HepG2 (cell line): ENCODE data around the gene SCAF4. TPM values are rescaled to one million over a fixed set of nuclear protein-coding genes. Genes with fewer than 3 reads are reported as not detected.
"Not testable (repeated sequence)": the region's sequence is repeated elsewhere in the genome, so short reads cannot be mapped to it uniquely, and the experiment has no call there.

Experiments used
- ATAC-seq: fragments of 200-7000 bp; cut with Tn5 transposase; 3 replicates; pipeline ENCODE4 v1.9.1; 2020; ENCODE audit warnings: mild to moderate bottlenecking, moderate library complexity
- BruUV-seq: library from RNA; stranded (reverse); fragments of 400-500 nt; replicated peaks from 2 replicates; lab custom pipeline; 2021; lab: Mats Ljungman, UMichigan
- CTCF ChIA-PET: fragments of 300-600 bp; formaldehyde crosslinking; extraction: SDS; loops from one replicate; lab custom pipeline; 2021; ENCODE audit warnings: low total read pairs, inconsistent platforms, low intra/inter-chr PET ratio; lab: Yijun Ruan, JAX
- POLR2A ChIA-PET: fragments of 350-600 bp; sonication (Branson Sonifier 250); formaldehyde crosslinking; loops from one replicate; lab custom pipeline; 2020; ENCODE audit warnings: antibody characterized with exemption, inconsistent platforms; lab: Yijun Ruan, JAX
- DNase-seq: peaks from one replicate; pipeline ENCODE4 v3.0.0-alpha.2; 2015; ENCODE audit warnings: low spot score
- FAIRE-seq: peaks from 3 replicates; lab custom pipeline; 2011; peaks lifted over from hg19 to GRCh38; lab: Jason Lieb, UNC
- H2AFZ ChIP-seq: one replicate; pipeline ENCODE4 v1.6.1; 2011; ENCODE audit warnings: low read length, inconsistent platforms
- H3K27ac ChIP-seq: fragments of 300-600 bp; 3 replicates; pipeline ENCODE4 v1.8.0; 2011; ENCODE audit warnings: mixed run types, mild to moderate bottlenecking, mixed read lengths, low read length, inconsistent platforms; ENCODE audit not compliant: insufficient read depth; ENCODE audit errors: extremely low read length
- H3K27me3 ChIP-seq, 2 experiments: fragments of 200-600 bp in 1 of 2; 2 replicates in 1 of 2; 3 replicates in 1 of 2; pipeline versions ENCODE4 v1.6.0 to v1.8.0; 2011; ENCODE audit warnings: low read length in 2 of 2, mild to moderate bottlenecking in 2 of 2, moderate library complexity in 2 of 2, inconsistent platforms in 1 of 2; ENCODE audit not compliant: insufficient read depth in 2 of 2, control insufficient read depth in 1 of 2
- H3K36me3 ChIP-seq, 2 experiments: fragments of 200-600 bp in 1 of 2; replicated peaks in 1 of 2; 2 replicates in 1 of 2; 3 replicates in 1 of 2; pipeline versions ENCODE4 v1.5.1 to v1.8.0; 2011; ENCODE audit warnings: low read length in 2 of 2, inconsistent platforms in 1 of 2; ENCODE audit not compliant: insufficient read depth in 2 of 2, control insufficient read depth in 1 of 2
- H3K4me1 ChIP-seq: 2 replicates; pipeline ENCODE4 v1.5.1; 2012; ENCODE audit warnings: low read length, inconsistent platforms; ENCODE audit not compliant: insufficient read depth
- H3K4me2 ChIP-seq: 2 replicates; pipeline ENCODE4 v1.6.0; 2011; ENCODE audit warnings: low read depth, low read length, inconsistent platforms
- H3K4me3 ChIP-seq, 3 experiments: fragments of 200-600 bp in 1 of 3; sonication (generic), shearing (Covaris generic) in 1 of 3; replicated peaks in 1 of 3; 2 replicates each; pipeline ENCODE4 v1.5.1; 2011 to 2016; ENCODE audit warnings: low read length in 3 of 3, inconsistent platforms in 2 of 3, low read depth in 2 of 3, mild to moderate bottlenecking in 2 of 3, control low read depth in 1 of 3, mixed read lengths in 1 of 3; ENCODE audit not compliant: insufficient read depth in 1 of 3
- H3K79me2 ChIP-seq: one replicate; pipeline ENCODE4 v1.6.1; 2011; ENCODE audit warnings: low read length, inconsistent platforms; ENCODE audit not compliant: insufficient read depth
- H3K9ac ChIP-seq: 2 replicates; pipeline ENCODE4 v1.6.0; 2011; ENCODE audit warnings: mild to moderate bottlenecking, low read depth, low read length, inconsistent platforms; ENCODE audit not compliant: insufficient read depth
- H3K9me3 ChIP-seq: 2 replicates; pipeline ENCODE4 v1.5.1; 2012; ENCODE audit warnings: mild to moderate bottlenecking, low read length
- H4K20me1 ChIP-seq: 2 replicates; pipeline ENCODE4 v1.6.0; 2011; ENCODE audit warnings: inconsistent platforms, mild to moderate bottlenecking, low read length, moderate library complexity; ENCODE audit not compliant: insufficient read depth
- DBP ChIP-seq: sonication (generic); formaldehyde crosslinking; IDR thresholded peaks from 2 replicates; pipeline ENCODE4 v1.4.0; 2020; ENCODE audit warnings: missing genetic modification reagents; ENCODE audit errors: not compliant biosample characterization
- DRAP1 ChIP-seq: IDR thresholded peaks from 2 replicates; pipeline ENCODE4 v1.6.1; 2016; ENCODE audit warnings: missing genetic modification reagents, missing compliant biosample characterization
- FOSL1 ChIP-seq: sonication (generic); formaldehyde crosslinking; IDR thresholded peaks from 2 replicates; pipeline ENCODE4 v1.9.0; 2021; ENCODE audit warnings: missing genetic modification reagents, borderline replicate concordance
- GATA4 ChIP-seq: sonication (generic); IDR thresholded peaks from 2 replicates; pipeline ENCODE4 v1.6.1; 2016; ENCODE audit warnings: antibody characterized with exemption, low read depth, borderline replicate concordance
- MED13 ChIP-seq: sonication (generic); formaldehyde crosslinking; IDR thresholded peaks from 2 replicates; pipeline ENCODE4 v1.5.0; 2020; ENCODE audit warnings: missing genetic modification reagents
- NFE2L2 ChIP-seq: fragments of 150-350 bp; IDR thresholded peaks from 2 replicates; pipeline ENCODE4 v1.6.1; 2014; ENCODE audit warnings: low read length
- NR2F2 ChIP-seq: IDR thresholded peaks from 2 replicates; pipeline ENCODE4 v1.6.1; 2012; ENCODE audit warnings: low read depth, inconsistent platforms, borderline replicate concordance
- PHF21A ChIP-seq: sonication (generic); formaldehyde crosslinking; IDR thresholded peaks from 2 replicates; pipeline ENCODE4 v1.5.0; 2020; ENCODE audit warnings: mild to moderate bottlenecking, missing genetic modification reagents
- SIX1 ChIP-seq: sonication (generic); formaldehyde crosslinking; IDR thresholded peaks from 2 replicates; pipeline ENCODE4 v1.4.0; 2020; ENCODE audit warnings: missing genetic modification reagents, borderline replicate concordance
- USF2 ChIP-seq, 2 experiments: sonication (generic) in 1 of 2; formaldehyde crosslinking in 1 of 2; IDR thresholded peaks; 2 replicates each; pipeline versions ENCODE4 v1.5.1 to v1.6.1; 2011 to 2020; ENCODE audit warnings: borderline replicate concordance in 1 of 2, low read depth in 1 of 2, low read length in 1 of 2, mild to moderate bottlenecking in 1 of 2, missing genetic modification reagents in 1 of 2, moderate library complexity in 1 of 2
- WIZ ChIP-seq: sonication (generic); formaldehyde crosslinking; IDR thresholded peaks from 2 replicates; pipeline ENCODE4 v1.5.1; 2020; ENCODE audit warnings: mild to moderate bottlenecking, missing genetic modification reagents
- ZBTB2 ChIP-seq: sonication (generic); formaldehyde crosslinking; IDR thresholded peaks from 2 replicates; pipeline ENCODE4 v1.8.0; 2022; ENCODE audit warnings: low read depth, missing genetic modification reagents
- ZNF33A ChIP-seq: sonication (generic); formaldehyde crosslinking; IDR thresholded peaks from 2 replicates; pipeline ENCODE4 v1.5.1; 2020; ENCODE audit warnings: missing genetic modification reagents, mild to moderate bottlenecking, moderate library complexity, borderline replicate concordance
- WGBS: methylation state at CpG from one replicate; pipeline ENCODE4 v1.1.6; 2017; ENCODE audit warnings: low lambda C conversion rate; 5-methylcytosine and 5-hydroxymethylcytosine counted together
- in situ Hi-C: cut with HindIII; loops from 2 replicates; pipeline ENCODE4 v1.10.0; 2017; ENCODE audit warnings: low pct_unique_long_range_greater_than_20kb; ENCODE audit not compliant: extremely low pct_ligation_motif_present
- intact Hi-C: fragments of 100-400 bp; cut with micrococcal nuclease; formaldehyde crosslinking; loops from one replicate; pipeline ENCODE4 v1.10.0; 2022; ENCODE audit not compliant: unreplicated experiment
- polyA plus RNA-seq, 8 experiments: library from polyadenylated mRNA; depleted of rRNA in 3 of 8; stranded (reverse) in 7 of 8; unstranded in 1 of 8; fragments of >200 nt; fragmentation: Illumina TruSeq in 4 of 8; extraction: Trizol in 4 of 8; gene quantifications; 2 replicates each; pipeline versions ENCODE4 v1.2.1 to v1.2.3, GENCODE V29; 2011 to 2016; ENCODE audit warnings: low read depth in 4 of 8, missing spikeins in 1 of 8, mixed read lengths in 1 of 8; ENCODE audit not compliant: insufficient read depth in 1 of 8
- total RNA-seq, 5 experiments: library from RNA; depleted of rRNA; stranded (reverse); fragments of >200 nt; fragmentation: Illumina TruSeq; extraction: Trizol; gene quantifications; 2 replicates each; pipeline ENCODE4 v1.2.3, GENCODE V29; 2016; ENCODE audit warnings: low read depth in 1 of 5

Gene SCAF4
- total and polyA plus RNA-seq, 2 of the 13 experiments (the other 11 are each of a cell fraction or from before 2014, with no cell fraction given) = 9.1 to 11.5 TPM

- Histone ChIP-seq H3K27ac (no peak overlapping the region), H3K27me3 (no peaks in the 10 kb centered on the region), H2AFZ (no peak overlapping the region), H3K79me2 (no peaks in the 10 kb centered on the region), H3K4me2 (no peak overlapping the region)
- 24% methylated on average over 3 of the region's 3 CpGs for WGBS
- CTCF ChIA-PET = no interaction called here
- ATAC-seq = no peak
- TF ChIP-seq WIZ (CRISPR knock-in tag) = no peak
- TF ChIP-seq ZNF33A = no peak
- no peak for TF ChIP-seq MED13
- TF ChIP-seq GATA4 = no peak
- TF ChIP-seq PHF21A = no peak
- TF ChIP-seq DBP (CRISPR knock-in tag) = no peak
- TF ChIP-seq USF2 (IDR thresholded peaks at IDR 0.05; ENCODE audit: low read depth, low read length) = no peak
- no peak for TF ChIP-seq USF2 (CRISPR knock-in tag; IDR thresholded peaks at IDR 0.05; ENCODE audit: borderline replicate concordance)
- no peak for TF ChIP-seq NFE2L2
- no peak for TF ChIP-seq ZBTB2 (CRISPR knock-in tag)
- TF ChIP-seq SIX1 = no peak
- TF ChIP-seq NR2F2 = no peak
- no peak for TF ChIP-seq DRAP1 (CRISPR knock-in tag)
- no peak for TF ChIP-seq FOSL1 (CRISPR knock-in tag)
- TF ChIP-seq, all 625 proteins: peak for 0
- H3K4me3 ChIP-seq = no peak overlapping the region
- in situ Hi-C loops (no loop called here), intact Hi-C loops (no loop called here)
- no peaks in the 10 kb centered on the region for H3K9me3 ChIP-seq
- DNase-seq (no peak), FAIRE-seq (no peak)
- H3K9ac ChIP-seq = no peak overlapping the region
- H3K36me3 ChIP-seq = no peaks in the 10 kb centered on the region
- no peaks in the 10 kb centered on the region for H3K4me1 ChIP-seq
- BruUV-seq = no TSS peak
- POLR2A ChIA-PET = no interaction called here
- H4K20me1 ChIP-seq = no peaks in the 10 kb centered on the region
Observed at GRCh38 chr21:31634993-31635392, 96.9 kb downstream of the SCAF4 start.

- H2AFZ ChIP-seq, H3K4me1 ChIP-seq, CTCF ChIA-PET, H3K4me2 ChIP-seq, intact Hi-C loops, H3K9ac ChIP-seq, ATAC-seq, H4K20me1 ChIP-seq, H3K27ac ChIP-seq, BruUV-seq, H3K4me3 ChIP-seq, FAIRE-seq, H3K79me2 ChIP-seq, in situ Hi-C loops, DNase-seq, POLR2A ChIA-PET, H3K36me3 ChIP-seq, H3K27me3 ChIP-seq, H3K9me3 ChIP-seq: not testable (repeated sequence)
- 67% methylated on average over 6 of the region's 6 CpGs for WGBS
Observed at GRCh38 chr21:31631881-31632280, 100.0 kb downstream of the SCAF4 start.
